BJ (cell line): Measurements from ENCODE around the gene GPR180. TPM values are rescaled to one million over a fixed set of nuclear protein-coding genes. Genes with fewer than 3 reads are reported as not detected.

ENCODE experiments used
- CTCF ChIA-PET: fragments of 350-600 bp; formaldehyde crosslinking; extraction: SDS; loops from one replicate; lab custom pipeline; 2021; ENCODE audit warnings: antibody characterized with exemption, inconsistent platforms; lab: Yijun Ruan, JAX
- POLR2A ChIA-PET: fragments of 300-600 bp; sonication (Branson Sonifier 250); formaldehyde crosslinking; extraction: SDS; loops from one replicate; lab custom pipeline; 2021; ENCODE audit warnings: antibody characterized with exemption; lab: Charles Lee
- DNase-seq: peaks from one replicate; pipeline ENCODE4 v3.0.0-alpha.2; 2011; ENCODE audit warnings: low read depth
- H3K27me3 ChIP-seq: 2 replicates; pipeline ENCODE4 v1.6.0; 2011; ENCODE audit warnings: low read length; ENCODE audit not compliant: control insufficient read depth, insufficient read depth
- H3K36me3 ChIP-seq: 2 replicates; pipeline ENCODE4 v1.5.1; 2011; ENCODE audit warnings: low read length; ENCODE audit not compliant: control insufficient read depth, insufficient read depth
- H3K4me3 ChIP-seq: 2 replicates; pipeline ENCODE4 v1.5.1; 2011; ENCODE audit warnings: low read depth, mild to moderate bottlenecking, control low read depth, low read length
- polyA minus RNA-seq: library from RNA; depleted of rRNA, polyadenylated mRNA; stranded (reverse); fragments of >200 nt; gene quantifications from 2 replicates; pipeline ENCODE4 v1.2.3, GENCODE V29; 2011; rRNA and poly(A)+ RNA removed
- polyA plus RNA-seq: library from polyadenylated mRNA; depleted of rRNA; stranded (reverse); fragments of >200 nt; gene quantifications from 2 replicates; pipeline ENCODE4 v1.2.3, GENCODE V29; 2011; rRNA removed
- TF ChIP-seq, protein P1 (sequence below): IDR thresholded peaks from 2 replicates; pipeline ENCODE4 v1.5.1; 2011; ENCODE audit warnings: low read depth, mild to moderate bottlenecking, control low read depth, inconsistent platforms, low read length, moderate library complexity; ENCODE audit not compliant: insufficient read depth

Gene GPR180
- polyA plus RNA-seq (2.4 and 4.7 TPM in 2 replicates), polyA minus RNA-seq (3.7 and 3.9 TPM in 2 replicates)

DNA sequence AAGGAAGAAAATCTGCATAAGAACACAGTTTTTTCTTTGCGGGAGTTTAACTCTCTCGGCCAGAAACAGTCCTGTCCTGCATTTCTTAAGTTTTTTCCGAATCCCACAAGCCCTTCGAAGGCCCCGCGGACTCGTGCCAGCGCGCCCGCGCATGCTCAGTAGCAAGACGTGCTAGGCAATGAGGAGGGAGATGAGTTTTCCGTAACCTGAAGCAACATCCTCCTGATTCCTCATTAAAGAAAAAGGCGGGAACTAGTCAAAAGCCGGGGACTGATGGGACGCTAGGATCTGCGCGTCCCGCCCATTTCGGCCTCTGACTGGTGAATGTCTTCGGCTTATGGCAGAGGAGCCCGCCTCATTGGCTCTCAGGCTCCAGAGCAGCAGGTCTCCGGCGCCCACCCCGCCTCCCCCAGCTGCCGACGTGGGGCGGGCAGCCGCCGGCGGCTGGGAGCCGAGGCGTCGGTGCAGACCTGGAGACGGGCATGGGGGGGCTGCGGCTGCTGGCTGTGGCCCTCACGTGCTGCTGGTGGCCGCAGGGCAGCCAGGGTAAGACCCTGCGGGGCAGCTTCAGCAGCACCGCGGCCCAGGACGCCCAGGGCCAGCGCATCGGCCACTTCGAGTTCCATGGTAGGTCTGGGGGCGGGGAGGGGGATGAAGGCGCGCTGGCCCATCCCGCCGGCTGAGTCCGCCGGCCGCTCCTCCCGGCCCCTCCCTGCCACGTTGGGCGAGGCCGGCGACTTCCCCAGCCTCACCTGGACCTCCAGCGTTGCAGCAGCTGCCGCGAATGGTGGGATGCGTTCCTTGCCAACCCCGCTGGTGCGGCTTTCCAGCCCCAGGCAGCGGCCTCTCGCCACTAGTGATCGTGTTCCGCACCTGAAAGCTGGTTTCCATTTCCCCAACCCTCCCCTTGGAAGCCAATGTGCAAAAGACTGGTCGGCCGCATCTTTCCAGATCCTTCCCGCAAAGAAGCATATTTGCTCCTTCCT, at the start of gene GPR180:
GPR180 (plus strand) TSS at position 412 of the 986 bp plus-strand sequence; CDS start at position 483, 71 bp downstream.
- CTCF ChIA-PET: interaction anchor here (0.9 to 1.5 kb wide), 4 partner anchors 10 to 18 kb away, joined by 3 to 7 read pairs (median 3); no protein-coding TSS in a partner anchor
- Histone ChIP-seq H3K27me3 (no peaks in the 10 kb centered on the region), H3K36me3 (no peaks in the 10 kb centered on the region), H3K4me3 (peak within 1 kb of the TSS; percentile 89)
- TF ChIP-seq, protein P1, sequence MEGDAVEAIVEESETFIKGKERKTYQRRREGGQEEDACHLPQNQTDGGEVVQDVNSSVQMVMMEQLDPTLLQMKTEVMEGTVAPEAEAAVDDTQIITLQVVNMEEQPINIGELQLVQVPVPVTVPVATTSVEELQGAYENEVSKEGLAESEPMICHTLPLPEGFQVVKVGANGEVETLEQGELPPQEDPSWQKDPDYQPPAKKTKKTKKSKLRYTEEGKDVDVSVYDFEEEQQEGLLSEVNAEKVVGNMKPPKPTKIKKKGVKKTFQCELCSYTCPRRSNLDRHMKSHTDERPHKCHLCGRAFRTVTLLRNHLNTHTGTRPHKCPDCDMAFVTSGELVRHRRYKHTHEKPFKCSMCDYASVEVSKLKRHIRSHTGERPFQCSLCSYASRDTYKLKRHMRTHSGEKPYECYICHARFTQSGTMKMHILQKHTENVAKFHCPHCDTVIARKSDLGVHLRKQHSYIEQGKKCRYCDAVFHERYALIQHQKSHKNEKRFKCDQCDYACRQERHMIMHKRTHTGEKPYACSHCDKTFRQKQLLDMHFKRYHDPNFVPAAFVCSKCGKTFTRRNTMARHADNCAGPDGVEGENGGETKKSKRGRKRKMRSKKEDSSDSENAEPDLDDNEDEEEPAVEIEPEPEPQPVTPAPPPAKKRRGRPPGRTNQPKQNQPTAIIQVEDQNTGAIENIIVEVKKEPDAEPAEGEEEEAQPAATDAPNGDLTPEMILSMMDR: no peak
- DNase-seq: peak; percentile 98
- POLR2A ChIA-PET: interaction anchor here (0.7 to 1.0 kb wide), 2 partner anchors 16 to 205 kb away, joined by 3 read pairs; no protein-coding TSS in a partner anchor

DNA sequence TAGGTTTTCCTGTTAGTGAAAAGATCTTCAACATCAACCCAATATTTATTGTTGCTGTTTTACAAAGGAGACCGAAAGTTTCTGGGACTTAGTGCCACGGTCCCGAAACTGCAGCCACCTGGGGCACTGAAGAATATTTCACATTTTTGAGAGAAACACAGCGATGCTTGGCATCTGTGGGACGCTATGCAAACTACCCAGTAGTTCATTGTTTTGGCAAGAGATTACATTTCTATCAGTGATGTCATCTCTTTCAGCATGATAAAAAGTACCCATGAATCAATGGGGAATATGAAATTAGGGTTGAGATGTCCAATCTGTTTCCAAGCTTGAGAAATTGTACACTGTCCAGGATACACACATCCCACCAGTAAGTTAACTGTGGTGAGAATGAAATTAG, 49.6 kb upstream of the GPR180 start:
- TF ChIP-seq, protein P1: no peak
- POLR2A ChIA-PET: no interaction called here
- CTCF ChIA-PET: interaction anchor here (0.7 kb wide), 1 partner anchor 9 kb away, joined by 3 read pairs; no protein-coding TSS in a partner anchor
- DNase-seq: no peak
- Histone ChIP-seq H3K4me3 (no peak overlapping the region), H3K27me3 (no peaks in the 10 kb centered on the region), H3K36me3 (no peaks in the 10 kb centered on the region)

DNA sequence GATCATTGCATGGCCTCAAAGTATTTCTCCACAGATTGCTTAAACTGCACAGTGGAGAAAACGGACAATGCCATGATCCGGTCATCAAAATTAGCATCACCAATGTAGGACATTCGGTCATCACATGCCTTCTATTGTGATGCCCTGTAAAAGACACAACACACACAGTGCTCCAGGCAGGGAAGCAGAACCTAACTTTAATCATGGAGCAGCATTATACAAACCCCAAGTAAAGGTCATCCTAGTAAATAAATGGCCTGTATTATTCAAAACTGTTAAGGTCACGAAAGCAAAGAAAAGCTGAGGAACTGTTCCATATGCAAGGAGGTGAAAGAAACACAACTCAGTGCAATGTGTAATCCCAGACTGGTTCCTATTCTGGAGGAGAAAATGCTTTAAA, 47.9 kb upstream of the GPR180 start:
- ChIA-PET POLR2A (no interaction called here), CTCF (no interaction called here)
- TF ChIP-seq, protein P1: no peak
- Histone ChIP-seq H3K36me3 (no peaks in the 10 kb centered on the region), H3K27me3 (no peaks in the 10 kb centered on the region), H3K4me3 (no peak overlapping the region)
- DNase-seq: no peak

DNA sequence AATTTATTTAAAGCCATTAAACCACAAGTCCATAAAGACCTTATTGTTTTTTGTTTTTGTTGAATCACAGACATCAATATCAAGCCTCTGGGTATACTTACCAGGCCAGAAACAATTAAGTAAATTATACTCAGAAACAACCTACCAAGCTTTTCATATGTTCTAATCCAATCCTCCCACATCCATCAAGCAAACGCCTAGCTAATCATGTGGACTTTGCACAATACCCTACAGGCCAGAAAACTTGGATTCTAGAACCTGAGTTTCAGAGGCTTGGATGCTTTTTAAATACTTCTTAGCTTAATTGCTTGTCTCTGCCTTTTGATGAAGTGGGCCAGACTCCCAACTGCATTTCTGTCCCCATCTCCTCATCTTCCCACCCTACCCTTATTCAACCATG, 45.6 kb upstream of the GPR180 start:
- H3K4me3 ChIP-seq: no peak overlapping the region
- CTCF ChIA-PET: no interaction called here
- no peaks in the 10 kb centered on the region for H3K27me3 ChIP-seq
- TF ChIP-seq, protein P1: no peak
- DNase-seq: no peak
- POLR2A ChIA-PET: no interaction called here
- H3K36me3 ChIP-seq: no peaks in the 10 kb centered on the region

DNA sequence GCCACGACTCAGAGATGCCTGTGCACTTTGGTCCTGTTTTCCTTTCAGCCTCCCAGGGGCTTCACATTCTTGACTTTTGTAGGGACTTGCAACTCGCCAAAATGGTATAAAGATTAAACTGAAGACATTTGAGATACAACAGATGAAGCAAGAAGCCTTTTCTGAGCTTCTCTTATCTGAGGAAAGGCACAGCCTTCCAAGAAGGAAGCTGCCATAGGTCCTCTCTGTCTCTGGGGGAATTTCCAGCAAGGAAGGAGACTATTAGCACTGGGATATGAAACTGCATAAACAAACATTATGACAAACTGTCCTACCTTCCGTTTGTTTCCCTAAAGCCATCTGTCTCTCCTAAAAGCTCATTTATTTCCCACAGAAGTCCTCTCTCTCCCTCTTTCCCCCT, 45.0 kb upstream of the GPR180 start:
- TF ChIP-seq, protein P1: no peak
- H3K27me3 ChIP-seq: no peaks in the 10 kb centered on the region
- no peak overlapping the region for H3K4me3 ChIP-seq
- DNase-seq: no peak
- no peaks in the 10 kb centered on the region for H3K36me3 ChIP-seq
- POLR2A ChIA-PET: no interaction called here
- CTCF ChIA-PET: no interaction called here
